Tibial artery (tissue), 4 donors: ENCODE results near the gene MECP2.

ENCODE experiments used
- DNase-seq, 2 donors: peaks; one replicate each; pipeline ENCODE4 v3.0.0-alpha.2; 2019
- H3K27ac ChIP-seq, 2 donors: fragments of 200-600 bp; sonication (generic) in 1 of 2; 1 replicate in 1 of 2; 2 replicates in 1 of 2; pipeline ENCODE4 v1.5.1; 2018 to 2019; ENCODE audit warnings: mild to moderate bottlenecking in 1 of 2
- H3K27me3 ChIP-seq, 2 donors: fragments of 200-600 bp; sonication (generic) in 1 of 2; one replicate each; pipeline versions ENCODE4 v1.5.1 to v1.6.0; 2016 to 2019
- H3K36me3 ChIP-seq, 3 donors: fragments of 200-600 bp; sonication (generic) in 2 of 3; one replicate each; pipeline ENCODE4 v1.5.1; 2016 to 2019; ENCODE audit warnings: mild to moderate bottlenecking in 2 of 3
- H3K4me1 ChIP-seq, 4 donors: fragments of 200-600 bp; sonication (generic) in 2 of 4; 1 replicate in 3 of 4; 2 replicates in 1 of 4; pipeline ENCODE4 v1.5.1; 2016 to 2019
- H3K4me3 ChIP-seq, 2 donors: fragments of 200-600 bp; sonication (generic) in 1 of 2; 1 replicate in 1 of 2; 2 replicates in 1 of 2; pipeline ENCODE4 v1.5.1; 2018 to 2019; ENCODE audit warnings: mild to moderate bottlenecking in 2 of 2
- H3K9me3 ChIP-seq, 3 donors: fragments of 200-600 bp; sonication (generic) in 1 of 3; one replicate each; pipeline ENCODE4 v1.5.1; 2016 to 2019
- intact Hi-C: fragments of 100-400 bp; cut with DNase I; formaldehyde crosslinking; loops from one replicate; pipeline ENCODE4 v1.15.0; 2023; ENCODE audit warnings: low total_unique reads
- TF ChIP-seq, protein P1 (sequence below), 2 experiments: fragments of 200-600 bp in 1 of 2; fragments of 450-650 bp in 1 of 2; IDR thresholded peaks; one replicate each; pipeline ENCODE4 v1.5.1; 2017 to 2019; ENCODE audit warnings: antibody characterized with exemption in 2 of 2, mild to moderate bottlenecking in 1 of 2, moderate library complexity in 1 of 2

MECP2 gene

DNA sequence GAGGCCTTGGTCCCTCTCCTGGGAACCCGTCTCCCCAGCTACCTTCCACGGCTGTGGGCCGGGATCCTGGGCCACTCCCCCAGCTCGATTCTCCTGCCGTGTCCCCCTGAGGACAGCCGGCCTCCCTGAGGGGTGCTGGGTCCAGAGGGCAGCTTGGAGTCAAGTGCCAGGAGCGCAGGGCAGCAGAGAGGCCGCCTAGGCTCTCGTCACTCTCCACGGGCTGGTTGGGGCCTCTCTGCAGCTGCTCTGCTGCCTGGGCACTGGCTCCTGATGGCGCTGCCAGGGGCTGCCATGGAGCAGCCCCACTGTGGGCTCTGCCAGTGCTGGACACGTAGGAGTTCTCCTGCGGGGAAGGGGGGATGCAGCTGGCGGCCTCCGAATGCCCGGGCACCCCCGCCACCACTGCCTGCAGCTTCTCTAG lies 84.5 kb downstream of the MECP2 start:
- Histone ChIP-seq H3K9me3 (no peaks in the 10 kb centered on the region), H3K27me3 (no peaks in the 10 kb centered on the region), H3K36me3 (peaks cover 0 to 27% (median 26%) of the 10 kb centered on the region in 3 donors), H3K4me1 (peaks cover 0 to 10% (median 0%) of the 10 kb centered on the region in 4 donors), H3K4me3 (no peak overlapping the region), H3K27ac (no peak overlapping the region)
- intact Hi-C loops = loop anchor here (5.0 kb wide), 1 partner anchor 39 kb away; no protein-coding TSS in a partner anchor
- TF ChIP-seq, protein P1, sequence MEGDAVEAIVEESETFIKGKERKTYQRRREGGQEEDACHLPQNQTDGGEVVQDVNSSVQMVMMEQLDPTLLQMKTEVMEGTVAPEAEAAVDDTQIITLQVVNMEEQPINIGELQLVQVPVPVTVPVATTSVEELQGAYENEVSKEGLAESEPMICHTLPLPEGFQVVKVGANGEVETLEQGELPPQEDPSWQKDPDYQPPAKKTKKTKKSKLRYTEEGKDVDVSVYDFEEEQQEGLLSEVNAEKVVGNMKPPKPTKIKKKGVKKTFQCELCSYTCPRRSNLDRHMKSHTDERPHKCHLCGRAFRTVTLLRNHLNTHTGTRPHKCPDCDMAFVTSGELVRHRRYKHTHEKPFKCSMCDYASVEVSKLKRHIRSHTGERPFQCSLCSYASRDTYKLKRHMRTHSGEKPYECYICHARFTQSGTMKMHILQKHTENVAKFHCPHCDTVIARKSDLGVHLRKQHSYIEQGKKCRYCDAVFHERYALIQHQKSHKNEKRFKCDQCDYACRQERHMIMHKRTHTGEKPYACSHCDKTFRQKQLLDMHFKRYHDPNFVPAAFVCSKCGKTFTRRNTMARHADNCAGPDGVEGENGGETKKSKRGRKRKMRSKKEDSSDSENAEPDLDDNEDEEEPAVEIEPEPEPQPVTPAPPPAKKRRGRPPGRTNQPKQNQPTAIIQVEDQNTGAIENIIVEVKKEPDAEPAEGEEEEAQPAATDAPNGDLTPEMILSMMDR (IDR thresholded peaks at IDR 0.05) = no peak
- DNase-seq = no peak

GRCh38 chrX:154012336-154012991 lies 85.1 kb downstream of the MECP2 start:
- Histone ChIP-seq H3K27ac (no peak overlapping the region), H3K27me3 (no peaks in the 10 kb centered on the region), H3K36me3 (peaks cover 0 to 27% (median 26%) of the 10 kb centered on the region in 3 donors), H3K9me3 (no peaks in the 10 kb centered on the region), H3K4me3 (no peak overlapping the region), H3K4me1 (peaks cover 0 to 6% (median 0%) of the 10 kb centered on the region in 4 donors)
- TF ChIP-seq, protein P1 (IDR thresholded peaks at IDR 0.05) = no peak
- no peak for DNase-seq
- intact Hi-C loops = loop anchor here (5.0 kb wide), 1 partner anchor 40 kb away; no protein-coding TSS in a partner anchor

DNA sequence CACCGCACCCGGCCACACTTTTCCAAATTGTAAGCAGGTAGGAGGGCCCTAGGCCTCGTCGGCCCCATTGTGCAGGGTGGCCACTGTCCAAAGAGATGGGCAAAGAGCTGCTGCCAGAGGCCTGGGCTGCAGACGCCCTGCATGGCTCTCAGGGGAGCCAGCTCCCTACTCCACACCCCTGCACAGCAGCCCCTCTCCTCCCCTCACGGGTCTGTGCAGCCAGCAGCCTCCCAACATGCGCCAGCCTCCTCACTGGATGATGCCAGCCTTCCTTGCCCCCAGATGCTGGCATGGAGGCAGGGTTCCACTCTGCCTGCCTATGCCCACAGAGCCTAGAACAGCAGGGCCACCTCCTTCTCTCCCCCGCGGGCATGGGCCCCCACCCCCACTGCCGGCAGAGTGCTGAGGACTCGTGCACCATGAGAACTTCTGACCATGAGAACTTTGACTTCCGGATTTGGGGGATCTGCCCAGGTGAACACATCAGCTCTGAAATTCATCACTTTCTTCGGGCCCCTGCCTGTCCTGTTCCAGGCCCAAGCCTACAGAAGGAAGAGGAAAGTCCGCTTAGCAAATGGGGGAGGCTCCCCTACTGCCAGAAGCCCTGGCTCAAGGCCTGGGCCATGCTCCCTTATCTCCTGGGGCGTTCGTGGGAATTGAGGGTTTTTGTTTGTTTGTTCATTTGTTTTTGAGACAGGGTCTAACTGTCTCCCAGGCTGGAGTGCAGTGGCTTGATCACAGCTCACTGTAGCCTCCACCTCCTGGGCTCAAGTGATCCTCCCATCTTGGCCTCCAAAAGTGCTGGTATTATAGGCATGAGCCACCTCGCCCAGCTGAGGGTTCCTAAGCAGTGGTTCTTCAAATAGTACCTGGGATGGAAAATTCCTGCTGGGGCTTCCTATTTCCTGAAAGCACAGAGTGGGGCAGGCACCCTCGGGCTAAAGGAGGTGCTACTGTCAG lies 85.9 kb downstream of the MECP2 start:
- H3K4me1 ChIP-seq = peaks cover 0 to 6% (median 0%) of the 10 kb centered on the region in 4 donors
- H3K27me3 ChIP-seq = no peaks in the 10 kb centered on the region
- peaks cover 0 to 22% (median 19%) of the 10 kb centered on the region in 3 donors for H3K36me3 ChIP-seq
- H3K9me3 ChIP-seq = no peaks in the 10 kb centered on the region
- intact Hi-C loops = loop anchor here (5.0 kb wide), 1 partner anchor 41 kb away; no protein-coding TSS in a partner anchor
- no peak for DNase-seq
- TF ChIP-seq, protein P1 (IDR thresholded peaks at IDR 0.05) = no peak
- H3K27ac ChIP-seq = no peak overlapping the region
- H3K4me3 ChIP-seq = no peak overlapping the region

- TF ChIP-seq, protein P1 (IDR thresholded peaks at IDR 0.05) = no peak
- no peak for DNase-seq
- Histone ChIP-seq H3K27ac (no peak overlapping the region), H3K4me3 (no peak overlapping the region), H3K4me1 (peaks cover 0 to 6% (median 0%) of the 10 kb centered on the region in 4 donors), H3K27me3 (no peaks in the 10 kb centered on the region), H3K36me3 (peaks cover 0 to 12% (median 9%) of the 10 kb centered on the region in 3 donors), H3K9me3 (no peaks in the 10 kb centered on the region)
- intact Hi-C loops = loop anchor here (5.0 kb wide), 1 partner anchor 42 kb away; no protein-coding TSS in a partner anchor
Measured at GRCh38 chrX:154010330-154011087, 87.0 kb downstream of the MECP2 start.

DNA sequence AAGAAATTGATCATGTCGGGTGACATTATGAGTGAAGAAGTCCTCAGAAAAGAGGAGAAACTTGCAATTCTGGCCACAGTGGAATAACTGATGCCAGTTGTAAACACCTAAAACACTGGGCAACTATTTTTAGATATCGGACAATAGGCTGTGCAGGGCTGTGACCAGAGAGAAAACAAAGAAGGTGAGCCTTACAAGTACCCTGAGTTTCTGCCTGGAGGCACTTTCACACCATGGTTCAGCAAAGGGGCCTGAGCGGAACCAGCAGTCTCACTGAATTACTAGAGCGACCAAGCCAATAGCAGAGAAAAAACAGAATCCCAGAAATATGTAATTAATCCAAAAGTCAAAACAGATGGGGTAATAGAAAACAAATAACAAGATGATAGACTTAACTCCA lies 89.0 kb downstream of the MECP2 start:
- peaks cover 0 to 11% (median 0%) of the 10 kb centered on the region in 3 donors for H3K36me3 ChIP-seq
- peaks cover 0 to 2% (median 0%) of the 10 kb centered on the region in 4 donors for H3K4me1 ChIP-seq
- intact Hi-C loops = no loop called here
- no peak overlapping the region for H3K27ac ChIP-seq
- H3K27me3 ChIP-seq = no peaks in the 10 kb centered on the region
- no peak overlapping the region for H3K4me3 ChIP-seq
- H3K9me3 ChIP-seq = no peaks in the 10 kb centered on the region
- no peak for DNase-seq
- TF ChIP-seq, protein P1 (IDR thresholded peaks at IDR 0.05) = no peak
